Hematopoietic multipotent progenitor cell treated with erythropoietin and hydrocortisone succinate and interleukin-3 and kit ligand, for 6 days (in vitro differentiated cells): ENCODE measurements around the gene SAP30.

Experiments used
- DNase-seq: peaks from one replicate; pipeline ENCODE4 v3.0.0-alpha.2; 2015

The SAP30 gene

DNA sequence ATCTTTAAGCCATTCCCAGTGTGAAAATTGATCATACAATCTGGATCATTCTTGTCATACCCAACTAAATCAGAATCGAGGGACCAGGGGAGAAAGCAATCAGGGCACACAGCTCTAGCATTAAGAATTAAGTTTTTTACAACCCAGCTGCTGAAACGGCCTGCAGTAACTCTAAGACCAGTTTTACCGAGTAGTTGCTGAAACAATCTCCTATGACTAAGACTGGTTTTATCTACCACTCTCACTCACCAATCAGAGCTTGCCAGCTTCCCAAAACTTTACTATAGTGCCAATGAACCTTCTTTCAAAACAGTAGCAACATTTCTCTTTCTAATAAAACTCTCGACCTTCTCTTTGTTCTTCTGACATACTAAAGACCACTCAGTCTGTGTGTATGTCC lies 2.8 kb upstream of the SAP30 start:
- DNase-seq: peak; percentile 71

DNA sequence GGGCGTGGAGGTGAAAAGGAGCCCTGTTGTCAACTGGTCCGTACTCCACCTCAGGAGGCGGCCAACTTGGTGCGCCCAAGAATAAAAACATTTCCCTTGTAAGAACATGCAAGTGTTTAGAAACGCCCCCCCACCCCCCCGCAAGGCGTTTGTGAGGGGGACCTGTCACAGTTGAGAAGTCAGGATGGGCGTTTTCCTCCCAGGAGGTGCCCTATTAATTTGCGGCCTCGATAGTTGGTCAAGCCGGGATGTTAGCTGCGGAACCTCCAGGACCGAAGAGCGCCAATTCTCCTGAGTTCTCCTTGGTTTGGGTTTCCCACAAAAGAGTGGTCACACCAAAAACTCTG lies 651 bp upstream of the SAP30 start:
- DNase-seq: peak; percentile 80

DNA sequence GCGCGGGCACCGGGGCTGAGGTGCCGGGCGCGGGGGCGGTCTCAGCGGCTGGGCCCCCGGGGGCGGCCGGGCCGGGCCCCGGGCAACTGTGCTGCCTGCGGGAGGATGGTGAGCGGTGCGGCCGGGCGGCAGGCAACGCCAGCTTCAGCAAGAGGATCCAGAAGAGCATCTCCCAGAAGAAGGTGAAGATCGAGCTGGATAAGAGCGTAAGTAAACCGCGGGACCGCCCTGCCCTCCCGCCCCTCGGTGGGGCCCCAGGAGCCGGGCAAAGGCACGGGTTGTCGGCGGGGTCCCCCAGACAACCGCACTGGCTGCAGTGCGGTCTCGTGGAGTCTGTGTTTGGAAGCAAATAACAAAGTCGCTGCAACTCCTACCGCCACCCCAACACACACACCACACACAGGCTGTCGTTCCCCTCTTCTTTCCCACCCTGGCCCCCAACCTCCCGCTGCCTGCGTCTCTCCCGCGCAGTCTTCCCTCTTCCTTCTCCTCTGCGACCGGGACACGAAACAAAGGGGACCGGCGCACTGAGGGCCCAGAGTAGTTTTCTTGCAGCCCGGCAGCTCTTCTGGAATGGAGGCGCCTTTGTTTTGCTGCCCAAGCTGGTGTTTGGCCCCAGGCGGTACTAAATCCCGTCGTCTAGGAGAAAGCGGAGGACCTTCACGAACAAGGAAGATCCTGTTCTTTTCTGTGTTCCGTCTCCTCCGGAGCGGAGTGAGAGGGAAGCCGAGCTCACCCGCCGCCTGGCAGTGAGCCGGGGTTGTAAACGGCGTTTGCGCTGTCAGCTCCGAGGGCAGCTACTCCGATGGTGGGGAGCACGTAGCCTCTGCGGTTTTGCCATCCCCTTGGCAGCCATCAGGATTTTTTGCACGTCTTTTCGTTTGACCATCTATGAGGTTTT lies 788 bp downstream of the SAP30 start:
- peak; percentile 77 for DNase-seq

DNA sequence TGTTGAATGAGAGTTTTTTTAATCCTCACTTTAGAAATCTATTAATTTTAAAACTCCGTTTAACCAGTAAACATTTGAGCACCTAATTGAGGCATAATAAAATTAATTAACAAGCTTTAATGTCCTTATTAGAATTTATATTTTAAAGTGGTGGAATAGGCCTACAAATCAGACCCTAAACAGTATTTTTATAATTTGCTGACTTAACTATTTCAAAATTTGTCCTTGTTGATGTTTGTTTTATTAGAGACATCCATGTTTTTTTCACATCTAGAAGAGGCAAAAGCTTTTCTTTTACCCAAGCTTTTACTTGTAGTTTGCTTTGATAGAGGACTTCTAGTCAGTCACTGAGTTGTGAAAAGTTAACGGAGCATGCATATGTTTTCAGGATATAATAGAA lies 3.8 kb downstream of the SAP30 start:
- DNase-seq: no peak

DNA sequence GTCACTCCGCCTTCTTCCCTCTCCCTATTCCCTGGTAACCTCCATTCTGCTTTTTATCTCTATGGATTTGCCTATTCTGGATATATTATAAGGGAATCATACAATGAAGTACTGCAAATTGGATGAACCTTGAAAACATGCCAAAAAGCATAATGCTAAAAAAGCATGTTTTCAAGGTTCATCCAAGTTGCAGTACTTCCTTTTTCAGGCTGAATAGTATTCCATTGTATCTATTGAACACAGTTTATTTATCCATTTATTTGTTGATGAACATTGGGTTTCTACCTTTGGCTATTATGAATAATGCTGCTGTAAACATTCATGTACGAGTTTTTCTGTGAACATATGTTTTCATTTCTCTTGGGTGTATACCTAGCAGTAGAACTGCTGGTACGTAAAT lies 9.2 kb downstream of the SAP30 start:
- no peak for DNase-seq

DNA sequence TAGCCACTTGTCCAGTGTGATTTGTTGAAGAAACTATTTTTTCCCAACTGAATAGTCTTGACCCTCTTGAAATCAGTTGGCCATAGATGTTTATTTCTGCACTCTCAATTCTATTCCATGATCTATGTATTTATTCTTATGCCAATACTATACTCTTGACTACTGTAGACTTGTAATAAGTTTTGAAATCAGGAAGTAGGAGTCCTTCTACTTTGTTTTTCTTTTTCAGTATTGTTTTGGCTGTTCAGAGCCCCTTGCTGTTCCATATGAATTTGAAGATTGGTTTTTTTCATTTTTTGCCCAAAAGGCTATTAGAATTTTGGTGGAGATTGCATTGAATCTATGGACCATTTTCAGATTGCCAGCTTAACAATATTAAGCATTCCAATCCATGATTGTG lies 10.2 kb downstream of the SAP30 start:
- no peak for DNase-seq

DNA sequence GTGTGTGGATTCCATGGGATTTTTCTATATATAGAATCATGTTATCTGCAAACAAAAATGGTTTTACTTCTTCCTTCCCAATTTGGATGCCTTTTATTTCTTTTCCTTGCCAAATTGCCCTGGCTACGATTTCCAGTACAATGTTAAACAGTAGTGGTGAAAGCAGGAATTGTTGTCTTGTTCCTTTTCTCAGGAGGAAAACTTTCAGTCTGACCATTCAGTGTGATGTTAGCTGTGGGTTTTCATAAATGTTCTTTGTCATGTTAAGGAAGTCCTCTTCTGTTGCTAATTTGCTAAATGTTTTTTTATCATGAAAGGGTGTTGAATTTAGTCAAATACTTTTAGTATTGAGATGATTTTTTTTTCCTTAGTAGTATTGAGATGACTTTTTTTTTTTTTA lies 10.9 kb downstream of the SAP30 start:
- no peak for DNase-seq

DNA sequence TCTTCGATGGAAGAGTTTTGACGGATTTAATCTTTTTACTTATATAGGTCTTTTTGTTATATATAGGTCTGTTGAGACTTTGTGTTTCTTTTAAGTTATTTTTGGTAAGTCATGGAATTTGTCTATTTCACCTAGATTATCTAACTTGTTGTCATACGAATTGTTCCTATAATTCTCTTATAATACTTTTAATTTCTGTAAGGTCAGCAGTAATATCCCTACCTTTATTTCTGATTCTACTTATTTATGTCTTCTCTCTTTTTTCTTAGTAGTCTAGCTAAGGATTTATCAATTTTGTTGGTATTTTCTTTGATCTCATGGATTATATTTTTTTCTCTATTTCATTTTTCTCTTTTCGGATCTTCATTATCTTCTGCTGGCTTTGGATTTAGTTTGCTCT lies 11.6 kb downstream of the SAP30 start:
- no peak for DNase-seq

DNA sequence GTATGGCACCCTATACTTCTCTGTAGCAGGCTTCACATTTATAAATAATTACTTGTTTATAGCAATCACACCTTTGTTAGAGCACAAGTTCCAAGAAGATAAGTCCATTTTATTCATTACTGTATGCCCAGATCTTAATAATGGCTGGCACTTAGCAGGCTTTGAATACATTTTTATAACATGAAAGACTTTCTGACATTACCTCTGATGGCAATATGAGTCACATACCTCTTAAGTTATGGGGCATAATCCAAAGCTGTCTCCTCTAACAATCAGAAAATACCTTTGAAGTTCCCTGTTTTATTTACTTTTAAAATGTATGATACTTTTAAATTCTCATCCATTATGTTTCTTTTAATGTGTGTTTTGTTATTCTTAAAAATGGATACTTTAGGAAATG lies 16.0 kb downstream of the SAP30 start:
- DNase-seq: no peak

DNA sequence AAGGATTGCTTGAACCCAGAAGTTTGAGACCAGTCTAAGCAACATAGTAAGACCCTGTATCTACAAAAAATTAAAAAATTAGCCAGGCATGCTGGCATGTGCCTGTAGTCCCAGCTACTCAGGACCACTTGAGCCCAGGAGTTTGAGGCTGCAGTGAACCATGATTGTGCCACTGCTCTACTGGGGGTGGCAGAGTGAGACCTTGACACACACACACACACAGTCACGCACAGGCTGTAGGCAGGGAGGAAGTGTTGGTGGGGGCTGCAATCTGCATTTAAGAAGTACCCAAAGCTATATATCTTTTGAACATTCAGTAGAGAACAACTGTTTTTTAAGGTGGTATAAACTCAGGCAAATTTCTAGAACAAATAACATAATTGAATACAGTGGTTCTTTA lies 20.9 kb downstream of the SAP30 start:
- DNase-seq: no peak

DNA sequence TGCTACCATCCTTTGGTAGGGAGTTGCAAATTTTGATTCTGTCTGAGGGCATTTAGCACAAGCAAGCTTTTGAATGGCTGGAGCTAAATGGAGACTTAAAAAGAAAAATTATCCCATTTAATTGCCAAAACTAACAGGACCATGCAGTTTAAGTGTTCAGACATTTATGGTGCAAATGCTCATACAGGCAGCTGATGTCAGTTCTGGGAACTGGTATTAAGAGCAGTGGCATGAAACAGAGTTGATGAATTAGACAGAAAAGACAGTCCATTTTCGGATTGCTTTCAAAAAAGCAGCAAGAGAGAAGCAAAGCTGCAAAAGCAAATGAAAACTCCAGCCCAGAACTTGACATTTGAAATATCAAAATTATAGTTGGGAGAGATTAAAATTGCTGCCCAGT lies 26.9 kb downstream of the SAP30 start:
- DNase-seq: no peak

DNA sequence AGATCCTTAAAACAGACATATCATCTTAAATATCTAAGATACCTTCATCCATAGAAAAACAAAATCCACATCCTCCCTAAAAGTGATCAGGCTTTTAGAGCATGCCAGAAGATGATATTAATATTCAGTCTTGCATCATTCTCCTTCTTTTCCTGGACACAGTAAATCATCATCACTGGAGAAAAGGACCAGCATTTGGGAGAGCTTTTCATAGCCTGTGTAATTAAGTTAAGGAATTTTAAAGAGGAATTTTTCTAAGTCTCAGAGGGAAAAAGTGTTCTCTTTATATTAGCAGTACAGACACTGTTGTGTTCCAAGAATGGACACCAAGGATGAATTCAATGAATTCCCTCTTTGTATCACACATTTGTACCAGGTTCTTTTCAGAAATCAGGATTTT lies 27.5 kb downstream of the SAP30 start:
- no peak for DNase-seq

DNA sequence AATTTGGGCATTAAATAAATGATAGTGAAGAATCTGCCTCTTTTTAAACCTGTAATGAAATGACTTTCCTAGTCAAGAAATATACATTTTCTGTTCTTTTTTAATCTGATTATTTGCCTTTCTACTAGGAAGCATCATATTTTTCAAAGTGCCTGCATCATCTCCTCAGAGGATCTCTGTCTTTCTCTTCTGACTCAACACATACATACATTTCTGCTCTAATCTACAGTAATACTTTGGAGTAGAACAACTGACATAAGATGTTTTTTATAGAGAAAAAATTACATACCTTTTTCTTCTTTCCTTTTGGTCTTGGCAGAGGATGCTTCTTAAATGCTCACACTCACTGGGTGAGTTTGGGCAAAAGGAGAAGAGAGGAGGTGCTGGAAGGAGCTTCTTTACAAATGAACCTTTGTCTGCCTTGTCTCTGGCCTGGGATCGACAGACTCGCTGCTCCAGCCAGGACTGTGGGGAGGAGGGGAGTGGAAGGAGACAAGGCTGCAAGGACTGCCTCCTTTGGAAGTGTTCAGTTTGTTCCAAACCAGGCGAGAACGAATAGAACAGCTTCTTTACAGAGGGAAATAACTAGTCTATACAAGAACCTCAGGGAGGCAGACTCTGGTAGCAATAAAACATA lies 28.1 kb downstream of the SAP30 start, which contains the start of gene SCRG1:
Gene SCRG1 (minus strand): TSS at position 338 of the 637 bp plus-strand sequence. CDS start 7,702 bp downstream, outside the sequence.
- DNase-seq: no peak

DNA sequence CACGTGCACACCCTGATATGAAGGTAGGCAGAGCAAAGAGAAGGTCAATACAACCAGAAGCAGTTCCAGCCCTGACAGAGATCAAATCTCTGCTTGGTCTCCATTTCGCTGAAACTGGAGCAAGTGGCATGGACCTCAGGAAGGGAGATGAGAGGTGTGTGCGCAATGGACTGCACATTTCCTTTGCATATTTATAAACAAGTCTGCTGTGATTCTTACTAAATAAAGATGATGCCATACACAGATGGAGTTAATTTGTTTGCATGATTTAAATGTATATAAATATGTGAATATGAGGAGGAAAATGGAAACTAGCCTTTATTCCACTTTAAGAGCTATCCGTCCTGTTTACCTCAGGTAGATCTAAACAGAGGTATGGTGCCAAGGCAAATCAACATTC lies 30.3 kb downstream of the SAP30 start:
- no peak for DNase-seq

DNA sequence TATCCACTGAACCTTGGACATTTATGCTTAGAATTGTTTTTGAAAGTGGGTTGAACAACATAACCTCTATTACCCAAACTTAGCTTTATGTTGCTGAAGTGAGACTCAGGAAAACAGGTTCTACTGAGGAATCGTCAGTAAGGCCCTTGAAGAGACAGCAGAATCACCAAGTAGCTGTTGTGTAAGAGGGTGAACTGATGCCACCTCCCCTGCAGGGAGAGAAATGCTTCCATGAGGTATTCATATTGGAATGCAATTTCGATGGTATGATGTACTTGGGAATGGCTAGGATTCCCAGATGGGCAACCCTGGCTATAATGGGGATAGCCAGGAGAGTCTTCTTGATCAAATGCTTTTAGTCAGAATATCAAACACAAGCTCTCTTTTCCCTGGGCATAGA lies 32.3 kb downstream of the SAP30 start:
- DNase-seq: no peak

DNA sequence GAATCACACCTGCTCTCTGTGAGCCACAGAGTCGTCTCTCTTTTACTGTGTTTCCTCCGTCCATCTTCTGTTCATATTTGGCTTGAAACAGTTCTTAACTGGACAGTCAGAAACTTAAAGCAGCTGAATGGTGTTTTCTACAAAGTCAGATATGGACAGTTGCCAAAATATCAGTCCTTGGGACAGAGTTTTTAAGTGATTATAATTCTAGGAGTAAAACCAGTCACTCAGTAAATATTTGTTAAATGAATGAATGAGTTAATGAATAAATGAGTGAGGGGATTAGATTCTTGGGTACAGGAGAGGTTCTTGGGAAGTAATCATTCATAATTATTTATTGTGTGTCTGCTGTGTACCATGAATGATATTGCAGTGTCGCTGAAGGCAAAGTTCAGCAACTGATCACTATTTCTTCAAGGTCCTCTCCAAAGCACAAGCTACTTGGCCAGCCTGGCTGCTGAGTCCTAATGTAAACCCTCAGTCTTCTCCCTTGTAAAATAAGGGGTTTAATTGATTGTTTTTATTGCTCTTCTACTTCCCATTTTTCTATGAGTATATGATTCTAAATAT lies 33.6 kb downstream of the SAP30 start:
- no peak for DNase-seq

DNA sequence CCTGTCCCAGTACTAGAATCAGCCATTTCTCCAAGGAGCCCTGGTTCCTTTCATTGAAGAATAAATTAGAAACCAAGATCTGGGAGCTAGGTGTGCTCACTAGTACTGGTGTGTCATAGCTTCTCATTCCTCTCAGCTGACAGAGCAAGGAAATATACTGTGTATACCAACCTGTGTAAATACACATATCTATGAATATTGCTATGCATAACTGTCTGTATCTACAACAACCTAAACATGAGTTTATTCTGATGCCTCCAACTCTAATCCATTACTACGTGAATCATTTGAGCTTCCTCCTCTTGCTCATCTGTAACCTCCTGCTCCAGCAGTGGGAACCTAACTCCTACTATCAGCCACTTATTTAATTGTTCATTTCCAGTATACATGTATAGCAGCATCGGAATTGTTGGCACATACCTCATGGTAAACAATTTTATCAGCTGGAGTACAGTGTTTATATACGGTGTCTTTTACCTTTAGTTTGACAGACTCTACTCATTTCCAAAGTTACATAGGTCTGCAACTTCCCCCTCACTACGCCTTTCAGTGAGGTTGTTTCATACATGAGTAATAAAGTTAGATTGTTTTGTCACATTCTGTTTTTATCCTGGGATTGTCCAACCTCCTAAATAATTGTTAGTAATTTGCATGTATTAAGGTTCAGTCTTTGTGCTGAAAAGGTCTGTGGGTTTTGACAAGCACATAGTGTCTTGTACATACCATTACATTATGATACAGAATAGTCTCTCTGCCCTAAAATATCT lies 35.3 kb downstream of the SAP30 start:
- no peak for DNase-seq

DNA sequence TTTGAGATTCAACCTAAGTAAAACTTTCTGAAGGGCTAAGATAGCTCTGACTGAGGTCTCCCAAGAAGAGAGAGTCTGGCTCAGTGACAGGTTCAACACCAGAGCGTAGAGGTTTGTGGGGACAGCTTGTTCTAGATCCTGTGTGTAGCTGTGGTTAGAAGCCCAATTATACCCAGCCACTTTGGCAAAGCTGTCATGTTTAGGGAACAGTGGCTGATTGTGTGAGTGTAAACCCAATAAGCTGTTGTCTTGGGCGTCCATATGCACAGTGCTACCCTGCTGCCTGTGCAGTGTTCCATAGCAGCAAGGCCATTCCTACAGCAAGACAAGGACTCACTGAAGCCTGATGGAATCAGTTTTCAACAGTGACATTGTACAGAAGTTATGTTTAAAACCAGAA lies 39.3 kb downstream of the SAP30 start:
- DNase-seq: no peak

DNA sequence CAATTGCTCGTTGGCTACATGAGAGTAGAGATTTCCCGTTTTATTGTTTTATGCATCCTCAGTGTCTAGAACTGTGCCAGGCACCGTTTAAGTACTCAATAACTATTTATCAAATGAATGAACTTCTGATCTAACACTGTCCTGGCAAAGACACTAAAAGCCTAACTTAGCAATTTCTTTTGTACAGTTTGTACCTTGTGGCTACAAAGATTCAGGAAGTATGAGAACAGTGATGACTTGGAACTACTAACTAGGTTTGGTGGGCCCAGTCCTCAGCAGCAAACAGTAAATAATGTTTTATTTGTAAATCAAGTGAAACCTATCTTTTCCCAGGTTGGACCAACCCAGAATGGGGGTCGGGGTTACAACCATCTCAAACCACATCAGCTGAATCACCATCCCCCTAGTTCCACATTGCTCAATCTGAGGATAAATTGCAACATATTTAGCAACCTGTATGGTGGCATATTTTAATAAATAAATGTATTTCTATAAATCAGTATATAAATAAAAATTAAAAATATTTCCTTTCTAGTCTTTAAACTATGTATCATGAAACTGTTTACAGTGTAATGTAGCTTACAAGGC lies 40.4 kb downstream of the SAP30 start:
- peak; percentile 30 for DNase-seq

DNA sequence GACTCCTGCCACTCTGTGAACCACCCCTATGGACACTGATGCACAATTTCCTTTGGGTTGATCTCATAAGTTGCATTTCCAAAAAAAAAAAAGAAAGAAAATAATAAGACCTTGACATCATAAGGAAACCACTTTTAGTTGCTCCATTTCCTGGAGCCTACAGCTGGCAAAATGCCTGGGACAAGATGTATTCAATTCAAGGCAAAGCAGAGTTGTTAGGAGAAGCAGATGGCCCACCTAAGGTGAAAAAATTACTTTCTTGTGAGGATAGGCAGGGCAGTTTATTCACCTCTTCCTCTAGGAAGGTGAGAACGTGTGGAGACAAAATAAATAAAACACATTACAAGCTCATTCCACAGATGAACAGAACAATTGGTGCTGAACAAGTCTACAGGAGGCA lies 42.3 kb downstream of the SAP30 start:
- DNase-seq: peak; percentile 46

DNA sequence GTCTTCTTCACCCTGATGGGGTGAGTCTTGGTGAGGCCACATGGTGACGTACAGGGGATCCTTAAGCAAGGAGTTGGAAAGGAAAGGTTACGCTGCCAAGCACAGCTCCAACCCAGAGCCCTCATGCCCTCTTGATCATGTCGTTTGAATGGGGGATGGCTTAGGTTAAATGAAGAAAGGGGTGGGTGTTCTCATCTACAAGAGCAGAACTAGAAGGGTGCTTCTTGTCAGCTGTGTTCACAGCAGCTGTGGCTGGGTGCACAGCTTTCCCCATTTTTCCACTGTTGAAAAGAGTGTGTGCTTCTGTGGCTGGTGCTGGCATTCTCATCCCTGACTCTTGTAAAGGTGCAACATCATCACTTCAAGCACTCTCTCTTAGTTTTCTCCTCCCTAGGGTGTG lies 43.7 kb downstream of the SAP30 start:
- DNase-seq: no peak

DNA sequence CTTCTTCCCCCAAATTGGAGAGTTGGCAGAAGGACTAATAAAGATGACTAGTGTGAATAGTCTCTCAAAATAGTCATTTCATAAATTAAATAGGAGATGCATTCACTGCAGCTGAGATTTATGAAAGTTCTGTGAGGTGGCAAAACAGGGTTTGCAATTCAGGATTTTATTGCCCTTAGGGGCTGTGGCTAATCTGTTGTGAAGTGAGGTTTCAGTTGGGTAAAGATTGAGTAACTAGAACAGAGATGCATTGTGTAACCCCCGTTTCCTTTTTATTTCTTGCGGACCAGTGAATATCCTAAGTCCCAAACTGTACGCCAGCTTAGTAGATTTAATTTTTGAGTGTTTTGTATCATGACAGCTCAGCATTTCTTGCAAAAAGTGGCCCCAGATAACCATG lies 44.3 kb downstream of the SAP30 start:
- DNase-seq: peak; percentile 73
